Measurements from ENCODE around the gene SGCE.

Gene SGCE

DNA sequence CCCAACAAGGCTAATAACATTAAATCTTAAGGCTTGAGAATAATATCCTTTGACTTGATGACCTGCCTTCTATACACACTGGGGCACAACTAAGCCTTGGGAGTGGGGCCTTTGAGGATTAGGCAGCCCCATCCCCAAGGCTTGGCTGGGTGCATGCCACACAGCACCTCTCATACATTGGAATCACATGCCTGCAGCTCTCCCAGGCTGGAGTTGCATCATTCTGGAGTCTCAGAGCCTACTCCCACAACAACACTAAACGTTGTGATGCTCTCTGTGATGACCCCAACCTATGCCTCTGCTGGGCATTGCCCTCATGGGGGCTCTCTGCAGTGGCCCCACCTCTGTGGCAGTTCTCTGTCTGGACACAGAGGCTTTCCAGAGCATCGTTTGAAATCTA lies 31.9 kb upstream of the SGCE start:
- H3K4me3 ChIP-seq (ENCODE audit: low read depth, low read length): no peak overlapping the region
- TF ChIP-seq, protein P1, sequence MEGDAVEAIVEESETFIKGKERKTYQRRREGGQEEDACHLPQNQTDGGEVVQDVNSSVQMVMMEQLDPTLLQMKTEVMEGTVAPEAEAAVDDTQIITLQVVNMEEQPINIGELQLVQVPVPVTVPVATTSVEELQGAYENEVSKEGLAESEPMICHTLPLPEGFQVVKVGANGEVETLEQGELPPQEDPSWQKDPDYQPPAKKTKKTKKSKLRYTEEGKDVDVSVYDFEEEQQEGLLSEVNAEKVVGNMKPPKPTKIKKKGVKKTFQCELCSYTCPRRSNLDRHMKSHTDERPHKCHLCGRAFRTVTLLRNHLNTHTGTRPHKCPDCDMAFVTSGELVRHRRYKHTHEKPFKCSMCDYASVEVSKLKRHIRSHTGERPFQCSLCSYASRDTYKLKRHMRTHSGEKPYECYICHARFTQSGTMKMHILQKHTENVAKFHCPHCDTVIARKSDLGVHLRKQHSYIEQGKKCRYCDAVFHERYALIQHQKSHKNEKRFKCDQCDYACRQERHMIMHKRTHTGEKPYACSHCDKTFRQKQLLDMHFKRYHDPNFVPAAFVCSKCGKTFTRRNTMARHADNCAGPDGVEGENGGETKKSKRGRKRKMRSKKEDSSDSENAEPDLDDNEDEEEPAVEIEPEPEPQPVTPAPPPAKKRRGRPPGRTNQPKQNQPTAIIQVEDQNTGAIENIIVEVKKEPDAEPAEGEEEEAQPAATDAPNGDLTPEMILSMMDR (IDR thresholded peaks at IDR 0.05; ENCODE audit: control insufficient read depth, extremely low read depth, insufficient read depth): no peak
- no peak for DNase-seq (ENCODE audit: low read depth)

DNA sequence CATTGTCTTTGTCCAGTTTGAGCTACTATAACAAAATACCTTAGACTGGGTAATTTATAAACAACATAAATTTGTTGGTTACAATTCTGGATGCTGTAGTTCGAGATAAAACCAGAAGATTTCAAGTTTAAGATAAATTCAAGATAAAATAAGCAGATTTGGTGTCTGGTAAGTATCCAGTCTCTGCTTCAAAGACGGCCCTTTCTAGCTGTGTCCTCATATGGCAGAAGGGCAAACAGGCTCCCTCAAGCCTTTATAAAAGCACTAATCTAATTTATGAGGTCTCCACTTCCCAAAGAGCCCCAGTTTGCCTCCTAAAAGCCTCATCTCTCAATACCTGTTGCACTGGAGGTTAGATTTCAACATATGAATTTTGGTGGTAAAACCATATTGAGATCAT lies 31.1 kb upstream of the SGCE start:
- no peak for DNase-seq (ENCODE audit: low read depth)
- H3K4me3 ChIP-seq (ENCODE audit: low read depth, low read length): no peak overlapping the region
- TF ChIP-seq, protein P1 (IDR thresholded peaks at IDR 0.05; ENCODE audit: control insufficient read depth, extremely low read depth, insufficient read depth): no peak

DNA sequence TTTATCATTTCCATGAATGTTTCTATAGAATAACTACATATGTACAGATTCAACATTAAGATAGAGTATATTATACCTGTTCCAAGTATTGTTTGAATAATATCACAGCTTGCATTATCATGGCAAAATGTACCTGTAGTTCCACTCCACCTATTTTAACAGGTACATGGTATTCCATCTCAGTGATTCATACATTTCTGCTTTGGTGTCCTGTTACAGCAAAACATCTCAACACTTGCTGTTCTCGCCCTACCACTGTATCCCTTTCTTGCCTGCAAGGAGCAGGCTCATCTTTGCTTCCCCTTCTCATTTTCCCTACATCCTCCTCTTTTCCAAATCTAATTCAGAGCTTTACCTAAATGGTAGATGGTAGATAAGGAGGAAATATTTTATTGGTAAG lies 27.1 kb upstream of the SGCE start:
- TF ChIP-seq, protein P1 (IDR thresholded peaks at IDR 0.05; ENCODE audit: control insufficient read depth, extremely low read depth, insufficient read depth): no peak
- DNase-seq (ENCODE audit: low read depth): no peak
- H3K4me3 ChIP-seq (ENCODE audit: low read depth, low read length): no peak overlapping the region

DNA sequence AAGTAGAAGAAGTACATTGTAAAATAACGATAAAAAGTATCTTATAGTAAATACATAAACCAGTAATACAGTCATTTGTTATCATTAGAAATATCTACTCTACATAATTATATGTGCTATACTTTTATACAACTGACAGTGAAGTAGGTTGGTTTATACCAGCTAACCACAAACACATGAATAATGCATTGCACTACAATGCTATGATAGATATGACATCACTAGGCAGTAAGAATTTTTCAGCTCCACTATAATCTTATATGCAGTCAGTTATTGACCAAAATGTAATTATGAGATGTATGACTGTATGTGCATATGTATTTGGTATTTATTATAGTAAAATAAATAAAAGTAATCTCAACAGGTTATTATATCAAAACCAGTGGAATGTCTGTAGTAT lies 23.4 kb upstream of the SGCE start:
- no peak overlapping the region for H3K4me3 ChIP-seq (ENCODE audit: low read depth, low read length)
- TF ChIP-seq, protein P1 (IDR thresholded peaks at IDR 0.05; ENCODE audit: control insufficient read depth, extremely low read depth, insufficient read depth): no peak
- no peak for DNase-seq (ENCODE audit: low read depth)

DNA sequence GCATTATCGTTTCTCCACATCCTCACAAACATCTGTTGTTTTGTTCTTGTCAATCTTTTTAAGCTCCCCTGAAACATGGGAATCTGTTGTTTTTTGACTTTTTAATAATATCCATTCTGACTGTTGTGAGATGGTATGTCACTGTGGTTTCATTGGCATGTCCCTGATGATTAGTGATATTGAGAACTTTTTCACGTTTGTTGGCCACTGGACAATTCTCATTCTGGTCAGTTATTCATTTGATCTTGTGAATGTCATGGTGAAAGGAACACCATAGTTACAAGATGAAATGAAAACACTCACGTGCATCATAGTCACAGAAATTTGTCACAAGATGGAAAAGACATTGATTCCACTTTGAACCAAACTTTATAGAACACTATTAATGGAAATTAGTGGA lies 20.5 kb upstream of the SGCE start:
- DNase-seq (ENCODE audit: low read depth): no peak

DNA sequence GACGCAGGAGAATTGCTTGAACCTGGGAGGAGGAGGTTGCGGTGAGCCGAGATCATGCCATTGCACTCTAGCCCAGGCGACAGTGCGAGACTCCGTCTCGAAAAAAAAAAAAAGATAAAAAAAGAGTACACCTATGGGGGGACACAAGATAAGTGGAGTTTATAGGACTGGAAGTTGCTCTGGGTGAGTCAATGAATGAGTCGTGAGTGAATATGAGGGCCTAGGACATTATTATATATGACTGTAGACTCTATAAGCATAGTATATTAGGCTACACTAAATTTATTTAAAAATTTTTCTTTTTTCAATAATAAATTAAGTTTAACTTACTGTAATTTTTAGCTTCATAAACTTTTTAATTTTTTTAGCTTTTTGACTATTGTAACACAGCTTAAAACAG lies 19.4 kb upstream of the SGCE start:
- H3K4me3 ChIP-seq (ENCODE audit: low read depth, low read length): no peak overlapping the region
- TF ChIP-seq, protein P1 (IDR thresholded peaks at IDR 0.05; ENCODE audit: control insufficient read depth, extremely low read depth, insufficient read depth): no peak
- DNase-seq (ENCODE audit: low read depth): no peak

More for the DNA sequence above, 20.5 kb upstream of the SGCE start:
- no peak overlapping the region for H3K4me3 ChIP-seq (ENCODE audit: low read depth, low read length)
- TF ChIP-seq, protein P1 (IDR thresholded peaks at IDR 0.05; ENCODE audit: control insufficient read depth, extremely low read depth, insufficient read depth): no peak

DNA sequence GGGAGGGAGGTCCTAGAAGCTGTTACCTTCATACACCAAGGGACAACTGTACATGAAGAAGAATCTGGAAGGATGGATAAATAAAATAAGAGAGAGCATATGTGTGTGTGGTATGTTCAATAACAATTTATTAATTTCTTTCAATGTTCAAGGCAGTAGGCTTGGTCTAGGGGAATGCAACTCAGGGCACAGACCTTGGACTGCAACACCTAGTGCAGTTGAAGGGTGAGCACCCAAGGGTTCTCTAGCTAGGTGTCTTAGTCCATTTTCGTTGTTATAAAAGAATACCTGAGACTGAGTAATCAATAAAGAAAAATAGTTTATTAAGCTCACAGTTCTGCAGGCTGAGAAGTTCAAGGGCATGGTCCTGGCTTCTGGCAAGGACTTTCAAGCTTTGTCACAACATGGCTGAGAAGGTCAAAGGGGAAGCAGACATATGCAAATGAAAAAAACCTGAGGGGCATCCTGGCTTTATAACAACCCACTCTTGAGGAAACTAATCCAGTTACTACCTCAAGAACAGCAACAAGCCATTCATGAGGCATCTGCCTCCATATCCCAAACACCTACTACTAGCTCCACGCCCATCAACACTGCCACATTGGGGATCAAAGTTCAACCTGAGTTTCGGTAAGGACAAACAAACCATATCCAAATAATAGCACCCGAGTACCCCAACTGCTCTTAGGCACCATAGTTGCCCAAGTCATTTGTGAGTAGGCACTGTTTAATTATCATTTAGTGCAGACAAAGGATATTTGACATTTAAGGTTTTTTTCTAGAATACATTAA lies 15.7 kb upstream of the SGCE start:
- DNase-seq (ENCODE audit: low read depth): no peak
- no peak overlapping the region for H3K4me3 ChIP-seq (ENCODE audit: low read depth, low read length)
- TF ChIP-seq, protein P1 (IDR thresholded peaks at IDR 0.05; ENCODE audit: control insufficient read depth, extremely low read depth, insufficient read depth): no peak
